ENCODE measurements around the gene EPHB4. TPM values are rescaled to one million over a fixed set of nuclear protein-coding genes. Genes with fewer than 3 reads are reported as not detected.
A peak's percentile ranks its signal among the peaks of the same experiment; 100 is the strongest.

Gene EPHB4
- total and polyA plus RNA-seq, 2 of the 8 experiments (the other 6 are each of a cell fraction or from before 2014, with no cell fraction given): 85.0 to 113 TPM

GRCh38 chr7:100852048-100852872, 24.9 kb upstream of the EPHB4 start, which contains the start of gene SLC12A9 (continued):
- TF ChIP-seq NANOG (IDR thresholded peaks at IDR 0.05; ENCODE audit: insufficient read depth, low read depth, low read length, poor library complexity, severe bottlenecking) (no peak), SIN3A (conservative IDR thresholded peaks at IDR 0.05 in 1 of 2, IDR thresholded peaks at IDR 0.05 in 1 of 2; ENCODE audit: low read depth in 1 of 2, low read length in 2 of 2) (peak in 1 of 2 experiments; percentile 96; a peak in 2 of 4 replicates), JUND (IDR thresholded peaks at IDR 0.05; ENCODE audit: low read length) (peak; percentile 36; the same call in 1 of the 2 replicates), E2F6 (IDR thresholded peaks at IDR 0.05) (peak; percentile 9; the same call in 1 of the 2 replicates), CTCF (IDR thresholded peaks at IDR 0.05; ENCODE audit: control extremely low read depth in 1 of 3, insufficient read depth in 1 of 3, low read depth in 1 of 3, low read length in 3 of 3) (peak in 2 of 3 experiments; percentile 91 to 92; a peak in 3 of 4 replicates), TEAD4 (IDR thresholded peaks at IDR 0.05; ENCODE audit: low read depth, low read length) (no peak), NRF1 (IDR thresholded peaks at IDR 0.05; ENCODE audit: low read depth, low read length) (no peak), KDM1A (IDR thresholded peaks at IDR 0.05; ENCODE audit: borderline replicate concordance, low read length) (no peak), SP2 (IDR thresholded peaks at IDR 0.05; ENCODE audit: low read length) (no peak), GABPA (IDR thresholded peaks at IDR 0.05; ENCODE audit: borderline replicate concordance, insufficient read depth, low read length) (peak; percentile 30; the same call in 1 of the 2 replicates), MAFK (IDR thresholded peaks at IDR 0.05; ENCODE audit: low read depth, low read length) (no peak), ZNF274 (IDR thresholded peaks at IDR 0.05; ENCODE audit: borderline replicate concordance, extremely low read depth, low read length) (no peak), KDM5A (IDR thresholded peaks at IDR 0.05; ENCODE audit: low read length) (0 out of 2 replicates have a peak, but pooled peaks have one; percentile 51), RBBP5 (IDR thresholded peaks at IDR 0.05; ENCODE audit: borderline replicate concordance, low read depth, low read length) (0 out of 2 replicates have a peak, but pooled peaks have one; percentile 42), CBX5 (IDR thresholded peaks at IDR 0.05; ENCODE audit: low read depth, low read length) (no peak), HDAC2 (IDR thresholded peaks at IDR 0.05; ENCODE audit: borderline replicate concordance in 1 of 2, low read depth in 2 of 2, low read length in 2 of 2) (peak; percentile 72 to 98; a peak in 2 of 4 replicates), CEBPB (IDR thresholded peaks at IDR 0.05; ENCODE audit: low read depth, low read length) (peak; percentile 2; the same call in 1 of the 2 replicates)

Data from H1 (cell line).